Spleen (tissue), 7 donors: ENCODE data around the gene OR2A1.
"Not testable (repeated sequence)": the region's sequence is repeated elsewhere in the genome, so short reads cannot be mapped to it uniquely, and the experiment has no call there.

Experiments used
- CTCF ChIP-seq, 11 experiments: fragments of 200-600 bp in 7 of 11; fragments of 450-650 bp in 4 of 11; sonication (generic) in 4 of 11; IDR thresholded peaks in 8 of 11; conservative IDR thresholded peaks in 3 of 11; 1 replicate in 7 of 11; 2 replicates in 4 of 11; pipeline versions ENCODE4 v1.4.0 to v1.8.0; 2016 to 2021; ENCODE audit warnings: antibody characterized with exemption in 11 of 11, inconsistent platforms in 4 of 11, mild to moderate bottlenecking in 1 of 11
- POLR2A ChIP-seq, 3 donors: fragments of 450-650 bp; IDR thresholded peaks; one replicate each; pipeline ENCODE4 v1.5.1; 2017; ENCODE audit warnings: antibody characterized with exemption in 3 of 3, mild to moderate bottlenecking in 1 of 3
- POLR2AphosphoS5 ChIP-seq, 3 donors: sonication (generic); formaldehyde crosslinking; IDR thresholded peaks; one replicate each; pipeline ENCODE4 v1.5.1; 2017; ENCODE audit warnings: antibody characterized with exemption in 3 of 3
- donor health status: DM: no; HTN: no; CAD: no; lungs with moderate emphysema.
- donor health status: DM: no; HTN: no; CAD: no.
- donor health status: DM: no; HTN: no; CAD: no.

GRCh38 chr7:144293794-144294499 is 18.3 kb upstream of the OR2A1 start:
- not testable (repeated sequence) for TF ChIP-seq POLR2AphosphoS5 (IDR thresholded peaks at IDR 0.05); CTCF (IDR thresholded peaks at IDR 0.05 in 8 of 11, conservative IDR thresholded peaks at IDR 0.05 in 3 of 11); POLR2A (IDR thresholded peaks at IDR 0.05)
